HG02840 (cell line): Measurements from ENCODE around the gene FLT4.
"Not testable (repeated sequence)": the region's sequence is repeated elsewhere in the genome, so short reads cannot be mapped to it uniquely, and the experiment has no call there.

Source experiments
- ATAC-seq: cut with Tn5 transposase; IDR thresholded peaks from one replicate; pipeline ENCODE4 v1.9.1; 2021; ENCODE audit warnings: mild to moderate bottlenecking, moderate library complexity, moderate number of reproducible peaks; ENCODE audit not compliant: unreplicated experiment, low FRiP score

FLT4 gene

GRCh38 chr5:180670586-180671359 lies 21.4 kb upstream of the FLT4 start:
- ATAC-seq, result no peak

- no peak for ATAC-seq
Measured at GRCh38 chr5:180670157-180670556, 20.8 kb upstream of the FLT4 start.

- ATAC-seq, result no peak
Measured at GRCh38 chr5:180669661-180670060, 20.3 kb upstream of the FLT4 start.

- ATAC-seq, result no peak
Measured at GRCh38 chr5:180668835-180669596, 19.6 kb upstream of the FLT4 start.

- no peak for ATAC-seq
Measured at GRCh38 chr5:180666812-180667211, 17.4 kb upstream of the FLT4 start.

GRCh38 chr5:180665682-180666404 lies 16.4 kb upstream of the FLT4 start:
- ATAC-seq, result no peak

GRCh38 chr5:180658774-180659564 lies 9.6 kb upstream of the FLT4 start:
- ATAC-seq, result no peak

GRCh38 chr5:180655243-180655642 lies 5.8 kb upstream of the FLT4 start:
- ATAC-seq, result not testable (repeated sequence)

GRCh38 chr5:180652771-180653170 lies 3.4 kb upstream of the FLT4 start:
- ATAC-seq, result no peak

- ATAC-seq, result no peak
Measured at GRCh38 chr5:180652346-180652745, 2.9 kb upstream of the FLT4 start.

GRCh38 chr5:180648658-180649296 lies 623 bp downstream of the FLT4 start:
- ATAC-seq, result no peak

GRCh38 chr5:180647941-180648500 lies 1.4 kb downstream of the FLT4 start:
- no peak for ATAC-seq

- no peak for ATAC-seq
Measured at GRCh38 chr5:180647465-180647864, 1.9 kb downstream of the FLT4 start.

- no peak for ATAC-seq
Measured at GRCh38 chr5:180646963-180647305, 2.5 kb downstream of the FLT4 start.

- no peak for ATAC-seq
Measured at GRCh38 chr5:180646289-180646962, 3.0 kb downstream of the FLT4 start.

GRCh38 chr5:180645274-180646204 lies 3.9 kb downstream of the FLT4 start:
- ATAC-seq, result no peak

GRCh38 chr5:180644825-180645273 lies 4.6 kb downstream of the FLT4 start:
- ATAC-seq, result no peak
